Loucy (cell line): ENCODE results near the gene PUDP.

Source experiments
- EZH2phosphoT487 ChIP-seq: fragments of 200-600 bp; IDR thresholded peaks from 2 replicates; pipeline ENCODE4 v1.6.1; 2018; ENCODE audit warnings: antibody characterized with exemption, mild to moderate bottlenecking, moderate library complexity, borderline replicate concordance
- TF ChIP-seq, protein P1 (sequence below): fragments of 200-600 bp; sonication (generic); conservative IDR thresholded peaks from 2 replicates; pipeline ENCODE4 v1.5.1; 2014; ENCODE audit warnings: mild to moderate bottlenecking, antibody characterized with exemption, low read length

DNA sequence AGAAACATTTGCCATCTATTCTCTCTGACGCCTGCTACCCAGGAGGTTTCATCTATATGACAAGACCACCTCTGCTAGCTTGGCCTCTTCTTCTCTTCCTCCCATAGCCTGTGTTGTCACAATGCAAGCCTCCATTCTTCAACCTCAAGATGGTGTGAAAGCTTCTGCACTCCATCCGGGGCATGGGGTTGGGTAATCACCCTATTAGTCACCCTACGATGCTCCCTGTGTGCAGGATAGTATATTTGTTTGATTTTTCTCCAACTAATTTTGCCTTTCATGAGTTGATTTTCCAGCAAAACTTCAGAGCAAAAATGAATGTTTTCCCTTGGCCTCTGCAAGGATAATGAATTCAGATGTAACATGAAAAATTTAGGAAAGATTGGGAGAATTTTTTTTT is 128.4 kb downstream of the PUDP start:
- TF ChIP-seq, protein P1, sequence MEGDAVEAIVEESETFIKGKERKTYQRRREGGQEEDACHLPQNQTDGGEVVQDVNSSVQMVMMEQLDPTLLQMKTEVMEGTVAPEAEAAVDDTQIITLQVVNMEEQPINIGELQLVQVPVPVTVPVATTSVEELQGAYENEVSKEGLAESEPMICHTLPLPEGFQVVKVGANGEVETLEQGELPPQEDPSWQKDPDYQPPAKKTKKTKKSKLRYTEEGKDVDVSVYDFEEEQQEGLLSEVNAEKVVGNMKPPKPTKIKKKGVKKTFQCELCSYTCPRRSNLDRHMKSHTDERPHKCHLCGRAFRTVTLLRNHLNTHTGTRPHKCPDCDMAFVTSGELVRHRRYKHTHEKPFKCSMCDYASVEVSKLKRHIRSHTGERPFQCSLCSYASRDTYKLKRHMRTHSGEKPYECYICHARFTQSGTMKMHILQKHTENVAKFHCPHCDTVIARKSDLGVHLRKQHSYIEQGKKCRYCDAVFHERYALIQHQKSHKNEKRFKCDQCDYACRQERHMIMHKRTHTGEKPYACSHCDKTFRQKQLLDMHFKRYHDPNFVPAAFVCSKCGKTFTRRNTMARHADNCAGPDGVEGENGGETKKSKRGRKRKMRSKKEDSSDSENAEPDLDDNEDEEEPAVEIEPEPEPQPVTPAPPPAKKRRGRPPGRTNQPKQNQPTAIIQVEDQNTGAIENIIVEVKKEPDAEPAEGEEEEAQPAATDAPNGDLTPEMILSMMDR: no peak
- no peak for TF ChIP-seq EZH2phosphoT487
